ELF-1 (cell line): ENCODE measurements around the gene EPO.
"Not testable (repeated sequence)": the region's sequence is repeated elsewhere in the genome, so short reads cannot be mapped to it uniquely, and the experiment has no call there.

Experiments used
- DNase-seq: peaks from one replicate; pipeline ENCODE4 v3.0.0-alpha.2; 2016; ENCODE audit warnings: low read depth, low spot score

The EPO gene

DNA sequence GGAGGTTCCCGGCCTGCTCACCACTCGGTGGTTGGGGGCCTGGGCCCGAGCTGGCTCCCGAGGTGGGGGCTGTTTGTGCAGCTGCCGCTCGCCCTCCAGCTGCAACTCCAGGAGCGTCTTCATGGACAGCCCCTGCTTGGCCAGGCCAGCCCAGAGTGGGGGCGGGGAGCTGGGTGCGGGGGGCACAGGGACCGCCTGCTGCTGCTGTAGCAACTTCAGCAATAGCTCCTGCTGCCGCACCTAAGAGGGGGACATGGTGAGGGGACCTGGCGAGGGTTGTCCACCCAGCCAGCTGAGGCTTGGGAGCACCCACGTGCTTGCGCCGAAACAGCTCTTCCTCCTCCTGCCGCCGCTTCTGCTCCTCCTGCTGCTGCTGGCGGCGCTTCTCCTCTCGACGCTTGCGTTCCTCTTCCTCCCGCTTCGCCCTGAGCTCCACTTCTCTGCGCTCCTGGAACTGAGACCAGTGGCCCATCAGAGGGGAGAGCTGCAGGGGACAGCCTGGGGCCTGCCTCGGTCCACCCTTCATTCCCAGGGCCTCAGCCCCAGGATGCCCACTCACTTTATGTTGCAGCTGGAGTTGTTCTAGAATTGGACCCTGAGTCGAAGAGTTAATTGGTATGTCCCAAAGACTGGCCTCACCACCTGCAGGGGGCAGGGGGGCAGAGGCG is 37.1 kb upstream of the EPO start:
- DNase-seq = no peak

DNA sequence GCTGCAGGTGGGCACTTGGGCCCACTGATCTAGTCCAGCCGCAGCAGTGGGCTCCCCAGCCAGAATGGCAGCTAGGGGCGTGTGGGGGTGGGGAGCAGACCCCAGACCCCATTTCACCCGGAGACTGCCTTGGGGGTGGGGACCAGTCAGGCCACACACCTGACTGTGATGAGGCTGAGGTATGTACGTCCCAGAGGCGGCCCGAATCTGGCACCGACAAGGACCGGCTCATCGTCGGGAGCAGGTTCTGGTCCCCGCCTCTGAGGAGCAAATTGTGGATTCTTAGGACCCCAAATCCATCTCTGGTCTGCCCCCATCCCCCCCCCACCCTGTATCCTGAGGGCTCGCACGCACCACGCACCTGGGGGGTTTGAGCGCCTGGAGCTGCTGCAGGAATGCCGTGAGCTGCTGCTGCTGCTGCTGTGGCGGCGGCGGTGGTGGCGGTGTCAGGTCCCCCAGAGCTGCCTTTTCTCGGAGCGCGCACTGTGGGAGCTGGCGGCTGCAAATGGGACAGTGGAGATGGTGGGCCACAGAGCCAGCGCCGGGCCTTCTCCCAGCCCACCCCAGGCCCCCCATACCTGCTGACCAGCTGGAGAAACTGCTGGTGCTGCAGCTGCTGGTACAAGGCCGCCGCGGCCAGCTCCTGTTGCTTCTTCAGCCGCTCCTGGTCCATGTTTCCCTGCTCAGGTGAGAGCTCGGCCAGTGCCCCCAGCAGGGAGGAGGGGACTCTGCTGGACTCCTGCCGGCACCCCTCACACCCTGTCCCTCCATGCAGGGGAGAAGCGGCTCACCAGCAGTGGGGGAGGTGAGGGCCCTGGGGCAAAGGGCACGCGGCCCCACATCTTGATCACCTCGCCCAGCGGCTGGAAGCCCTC is 36.4 kb upstream of the EPO start:
- no peak for DNase-seq

DNA sequence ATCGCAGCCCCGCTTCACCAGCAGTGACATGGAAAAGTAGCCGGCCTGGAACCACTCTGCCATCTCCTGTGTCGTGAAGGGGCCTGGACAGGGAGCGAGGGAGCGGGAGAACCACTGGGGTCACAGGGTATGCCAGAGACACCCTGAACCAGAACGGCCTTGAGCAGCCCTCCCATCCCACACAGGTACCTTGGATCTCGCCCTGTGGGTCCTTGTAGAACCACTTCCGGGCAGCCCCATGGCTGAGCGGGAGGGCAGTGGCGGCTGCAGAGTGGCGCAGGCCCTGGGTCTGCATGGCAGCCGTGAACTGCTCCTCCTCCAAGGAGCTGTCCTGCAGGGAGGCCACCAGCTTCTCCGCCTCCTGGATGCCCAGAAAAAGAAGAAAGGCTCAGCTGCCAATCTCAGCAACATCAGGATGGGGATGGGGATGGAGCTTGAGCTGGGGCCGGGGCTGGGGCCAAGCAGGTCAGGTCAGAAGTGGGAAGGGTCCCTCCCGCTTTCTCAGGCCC is 35.7 kb upstream of the EPO start:
- no peak for DNase-seq

DNA sequence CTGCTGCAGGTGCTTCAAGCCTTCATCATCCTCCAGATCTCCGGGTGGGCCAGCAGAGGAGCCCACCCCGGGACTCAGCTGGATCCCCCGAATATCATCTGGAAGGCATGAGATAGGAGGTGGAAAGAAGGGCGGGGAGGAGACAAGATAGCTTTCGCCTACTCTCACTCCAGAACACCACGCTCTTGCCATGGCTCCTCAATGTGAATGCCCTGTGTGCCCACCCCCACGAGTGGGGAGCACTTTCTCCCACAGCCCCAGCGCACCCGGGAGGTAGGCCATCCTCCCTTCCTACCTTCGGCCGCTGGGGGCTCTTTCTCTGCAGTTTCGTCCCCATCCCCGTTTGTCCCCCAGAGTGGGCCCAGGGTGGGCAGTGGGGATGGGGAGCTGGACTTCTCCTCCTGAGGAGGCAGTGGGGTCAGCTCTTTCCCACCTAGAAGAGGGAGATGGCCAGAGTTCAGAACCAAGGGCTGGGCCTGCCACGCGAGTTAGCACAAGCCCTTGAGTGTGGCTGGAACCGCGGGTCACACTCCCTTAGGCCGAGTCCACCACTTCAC is 35.1 kb upstream of the EPO start:
- no peak for DNase-seq

DNA sequence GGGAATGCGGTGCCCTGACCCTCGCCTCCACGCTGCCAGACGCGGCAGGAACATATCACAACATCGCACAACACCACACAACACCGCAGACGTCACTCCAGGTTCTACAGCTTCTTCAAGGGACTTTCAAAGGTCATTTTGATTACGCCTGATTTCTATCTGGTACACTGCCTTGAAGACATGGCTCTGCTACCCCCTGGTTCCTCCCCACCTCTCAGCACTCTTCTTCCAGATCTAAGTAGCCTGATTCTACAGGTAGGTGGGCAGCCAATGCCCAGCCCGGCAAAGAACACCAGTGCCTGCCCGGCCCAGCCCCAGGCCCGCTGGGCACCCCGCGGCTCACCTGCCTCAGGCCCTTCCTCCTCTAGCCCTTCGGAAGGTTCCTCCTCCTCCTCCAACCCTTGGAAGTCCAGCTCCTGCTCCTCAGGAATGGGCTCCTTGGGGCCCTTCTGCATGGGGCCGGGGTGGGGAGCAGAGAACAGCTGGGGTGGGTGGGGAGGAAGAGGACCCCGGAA is 34.6 kb upstream of the EPO start:
- DNase-seq = no peak

DNA sequence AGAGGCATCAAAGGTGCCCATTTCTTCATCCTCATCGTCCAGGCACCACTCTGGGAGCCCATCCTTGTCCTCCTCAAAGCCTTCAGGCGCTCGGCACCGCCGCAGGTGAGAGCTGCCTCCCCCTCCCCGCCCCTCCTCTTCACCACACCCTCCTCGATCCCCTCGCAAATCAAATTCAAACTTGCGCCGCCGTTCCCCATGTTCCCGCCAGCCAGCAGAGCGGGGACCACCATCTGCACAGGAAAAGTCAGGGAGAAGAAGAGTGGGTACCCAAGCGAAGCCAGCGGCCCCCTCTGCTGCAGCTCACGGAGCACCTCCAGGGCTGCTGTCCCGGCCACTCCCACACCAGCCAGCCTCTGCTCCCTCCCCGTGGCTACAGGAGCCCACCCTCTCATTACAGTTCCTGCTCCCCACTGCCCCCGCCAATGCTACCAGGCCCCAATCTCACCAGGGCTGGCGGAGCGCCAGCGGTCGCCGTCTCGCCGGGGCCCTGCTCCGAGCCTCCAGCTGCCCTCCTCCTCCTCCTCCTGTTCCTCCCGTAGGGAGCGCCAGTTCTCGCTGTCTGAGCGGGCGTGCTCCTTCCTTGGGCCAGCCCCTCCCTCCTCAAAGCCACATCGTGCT is 34.0 kb upstream of the EPO start:
- DNase-seq = no peak

DNA sequence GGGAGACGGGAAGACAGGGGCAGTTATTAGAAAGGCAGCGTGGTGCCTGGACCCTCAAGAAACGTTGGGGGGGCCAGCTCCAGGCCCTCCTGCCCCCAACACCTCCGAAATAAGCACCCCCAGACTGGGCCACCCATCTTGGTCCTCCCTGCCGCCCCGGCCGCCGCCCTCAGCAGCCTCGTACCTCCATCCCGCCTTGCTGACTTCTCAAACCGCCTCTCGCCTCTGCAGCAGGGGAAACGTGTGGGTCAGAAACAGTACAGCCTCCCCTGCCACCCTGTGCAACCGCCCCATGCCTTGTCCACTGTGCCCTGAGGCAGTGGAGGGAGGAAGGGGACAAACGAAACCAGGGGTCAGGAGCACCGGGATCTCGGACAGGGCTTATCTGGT is 33.5 kb upstream of the EPO start:
- DNase-seq = no peak

DNA sequence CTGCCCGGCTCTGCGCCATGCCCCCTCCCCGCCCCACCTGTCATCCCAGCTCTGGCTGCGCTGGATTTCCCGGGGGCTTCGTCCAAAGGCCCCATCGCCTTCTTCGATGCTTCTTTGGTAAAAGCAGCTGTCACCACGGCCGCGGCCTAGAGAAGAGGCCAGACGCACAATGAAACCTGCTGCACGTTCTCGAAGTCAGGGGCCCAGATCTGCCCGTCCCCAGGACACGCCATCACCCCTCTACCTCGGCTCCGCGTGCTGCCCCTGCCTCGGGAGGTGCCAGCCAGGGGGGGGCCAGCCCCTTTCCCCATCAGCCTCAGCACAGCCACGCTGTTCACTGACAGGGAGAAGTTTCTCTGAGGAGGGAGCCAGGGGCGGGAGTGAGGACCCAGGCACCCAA is 33.0 kb upstream of the EPO start:
- no peak for DNase-seq

DNA sequence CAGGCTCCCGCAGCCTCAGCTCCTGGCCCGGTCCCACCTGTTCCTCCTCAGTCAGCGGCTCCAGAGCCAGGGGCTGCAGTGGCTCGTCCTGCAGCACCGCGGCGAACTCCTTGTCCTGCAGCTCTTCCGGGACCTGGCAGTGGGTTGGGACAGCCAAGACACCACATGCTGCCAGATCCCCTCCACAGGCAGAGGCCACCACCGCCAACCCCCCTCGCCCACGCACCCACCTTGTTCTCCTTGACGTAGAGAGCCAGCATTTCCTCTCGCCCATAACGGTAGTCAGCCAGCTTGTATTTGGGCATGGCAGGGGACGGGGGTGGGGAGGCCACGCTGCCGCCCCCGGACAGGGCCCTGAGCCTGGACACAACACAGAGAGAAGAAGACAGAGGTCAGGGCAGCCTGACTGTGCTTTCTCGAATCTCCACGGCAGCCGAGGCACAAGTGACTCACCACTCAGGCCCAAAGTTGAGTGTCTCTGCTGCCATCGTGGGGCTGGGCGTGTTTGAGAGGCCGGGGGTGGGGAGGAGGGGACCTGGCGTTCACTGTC is 32.4 kb upstream of the EPO start:
- no peak for DNase-seq

DNA sequence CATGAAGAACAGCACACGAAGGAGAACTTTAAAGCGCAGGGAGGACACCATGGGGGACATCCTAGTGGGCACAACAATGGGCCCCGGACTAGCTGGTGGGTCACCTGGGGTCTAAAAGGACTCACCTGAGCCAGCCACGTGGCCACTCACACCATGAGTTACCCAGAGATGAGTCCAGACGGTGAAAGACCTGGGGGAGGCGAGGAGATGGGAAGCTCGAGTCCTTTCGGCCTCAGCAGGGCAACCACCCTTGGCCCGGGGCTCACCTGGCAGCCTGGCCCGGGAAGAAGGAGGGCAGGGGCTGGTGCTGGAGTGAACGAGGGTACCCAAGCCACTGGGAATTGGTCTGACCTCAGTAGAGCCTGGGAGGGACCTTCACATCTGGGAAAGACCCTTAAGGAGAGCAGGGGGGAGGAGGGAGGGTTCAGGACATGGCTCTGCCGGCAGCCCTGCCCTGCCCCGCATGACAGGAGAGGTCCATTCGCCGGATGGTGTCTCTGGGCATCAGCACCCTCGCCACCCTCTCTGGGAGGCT is 31.9 kb upstream of the EPO start:
- no peak for DNase-seq

DNA sequence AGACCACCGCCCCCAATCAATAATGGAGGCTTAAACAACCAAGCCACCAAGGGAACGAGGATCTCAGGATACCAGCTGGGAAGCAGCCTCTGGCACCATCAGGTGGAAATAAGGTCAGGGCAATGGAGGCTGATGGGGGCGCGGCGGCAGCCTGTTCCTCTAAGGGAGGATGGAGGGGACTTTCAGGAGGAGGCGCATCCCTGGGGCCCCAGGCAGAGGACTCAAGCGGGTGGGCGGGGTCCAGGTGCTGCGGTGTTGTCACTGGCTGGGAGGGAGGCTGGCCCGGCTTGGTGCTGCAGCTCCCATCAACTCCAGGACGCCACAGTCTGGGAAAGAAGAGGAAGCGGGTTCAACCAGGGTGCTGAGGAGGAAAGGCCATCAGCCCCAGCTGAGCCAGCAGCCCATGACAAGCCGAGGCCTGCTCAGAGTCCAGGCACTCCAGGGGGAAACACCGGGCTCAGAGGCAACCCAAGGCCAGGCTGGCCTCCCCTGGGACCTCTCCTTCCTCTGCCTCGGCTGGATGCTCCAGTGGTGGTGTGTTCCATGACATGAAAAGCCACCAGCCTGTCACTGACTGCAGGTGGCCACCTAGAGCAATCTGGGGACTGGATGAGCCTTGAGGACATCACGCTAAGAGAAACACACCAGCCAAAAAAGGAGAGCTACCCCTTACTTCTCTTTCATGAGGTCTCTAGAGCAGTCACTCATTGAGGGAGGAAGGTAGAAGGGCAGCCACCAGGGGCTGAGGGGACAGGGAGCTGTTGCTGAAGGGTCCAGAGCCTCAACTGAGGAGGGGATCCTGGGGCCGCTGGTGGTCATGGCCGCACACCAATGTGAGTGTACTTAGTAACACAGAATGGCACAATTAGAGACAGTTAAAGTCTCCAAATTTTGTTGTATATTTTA is 30.8 kb upstream of the EPO start:
- no peak for DNase-seq

DNA sequence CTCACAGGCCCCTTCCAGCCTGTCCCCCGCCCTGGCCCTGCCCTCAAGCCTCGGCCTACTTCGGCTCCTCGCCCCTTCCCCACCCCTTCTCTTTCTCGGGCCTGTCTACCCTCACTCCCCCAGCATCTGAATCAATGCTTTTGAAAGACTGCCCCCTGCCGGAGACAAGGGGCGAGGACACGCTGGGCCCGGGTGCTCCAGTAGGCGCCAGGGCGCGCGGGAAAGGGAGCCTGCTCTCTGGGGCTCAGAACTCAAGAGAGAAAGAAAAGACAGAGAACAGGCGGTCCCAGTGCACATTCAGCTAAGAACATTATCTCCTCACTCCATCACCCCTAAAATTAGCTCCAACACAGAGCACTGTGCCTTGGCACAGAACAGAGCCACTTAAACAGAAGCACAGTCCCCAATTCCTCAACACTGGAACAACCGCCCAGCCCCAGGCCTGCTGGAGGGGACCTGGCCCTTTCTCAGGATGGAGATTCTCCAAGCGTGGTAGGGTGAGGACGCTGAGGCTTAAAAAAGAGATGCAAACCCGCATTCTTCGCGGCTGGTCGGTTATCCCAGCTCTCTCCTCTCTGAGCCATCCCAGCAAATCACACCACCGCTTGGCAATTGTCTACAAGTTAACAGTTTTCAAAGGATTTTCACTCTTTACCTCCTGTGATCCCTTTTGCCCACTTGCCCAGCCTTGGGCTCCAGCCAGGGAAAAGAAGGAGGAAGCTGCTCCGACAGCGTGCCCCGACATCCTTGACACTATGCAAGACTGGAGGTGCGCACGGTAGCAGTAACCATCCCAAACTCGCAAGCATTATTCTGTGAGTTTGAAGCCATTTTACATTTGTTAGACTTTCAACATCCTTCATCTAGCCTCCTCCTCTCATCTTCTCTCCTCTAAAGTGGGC is 28.3 kb upstream of the EPO start:
- peak; percentile 95 for DNase-seq

DNA sequence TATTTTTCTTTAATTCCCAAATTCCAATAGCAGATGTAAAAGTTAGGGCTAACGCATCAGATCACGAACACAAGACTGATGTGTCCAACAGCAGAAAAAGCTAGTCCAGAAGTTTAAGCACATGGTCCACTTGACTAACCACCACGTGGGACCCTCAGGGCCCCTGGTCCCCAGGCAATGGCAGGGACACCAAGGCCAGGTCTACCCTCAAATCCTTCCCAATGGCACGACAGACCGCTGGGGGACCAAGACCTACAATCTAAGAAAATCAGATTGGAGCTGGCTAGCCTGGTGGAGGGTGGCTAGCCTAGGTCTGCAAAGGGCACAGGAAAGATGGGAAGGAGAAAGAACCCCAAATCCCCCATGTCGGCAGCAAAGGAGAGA is 27.7 kb upstream of the EPO start:
- DNase-seq = no peak

DNA sequence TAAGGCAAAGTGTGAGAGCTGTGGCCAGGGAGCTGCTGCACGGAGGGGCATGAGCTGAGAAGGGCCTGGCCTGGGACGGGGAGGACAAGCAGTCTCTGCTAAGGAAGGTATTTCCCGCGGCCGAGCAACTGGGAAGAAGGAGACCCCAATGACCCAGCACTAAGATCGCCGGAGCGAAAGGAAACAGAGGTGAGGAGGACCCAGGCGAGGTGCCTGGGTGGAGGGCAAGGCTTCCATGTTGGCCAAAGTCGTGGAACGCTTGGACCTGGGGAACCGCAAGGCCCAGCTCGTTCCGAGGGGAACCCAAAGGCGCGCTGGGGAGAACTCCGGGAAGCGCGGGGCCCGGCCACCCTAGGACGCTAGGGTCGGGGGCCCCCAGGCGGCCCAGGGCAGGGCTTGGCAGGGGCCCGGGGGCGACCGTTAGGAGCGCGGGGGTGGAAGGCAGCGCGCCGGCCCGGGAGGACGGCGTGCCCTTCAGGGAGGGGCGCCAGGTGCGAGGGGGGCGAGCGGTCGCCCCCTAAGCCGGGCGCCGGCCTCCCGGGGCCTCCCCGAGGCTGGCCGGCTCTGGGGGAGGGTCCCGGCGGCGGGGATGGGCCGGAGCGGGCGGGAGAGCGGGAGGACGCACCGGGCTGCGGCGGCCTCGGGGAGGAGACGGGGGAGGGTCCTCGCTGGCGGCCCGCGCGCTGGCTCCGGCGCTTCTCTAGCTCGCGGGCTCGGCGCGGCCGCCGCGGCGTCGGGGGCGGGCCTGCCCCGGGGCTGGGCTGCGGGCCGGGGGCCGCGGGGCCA is 26.8 kb upstream of the EPO start:
- no peak for DNase-seq

DNA sequence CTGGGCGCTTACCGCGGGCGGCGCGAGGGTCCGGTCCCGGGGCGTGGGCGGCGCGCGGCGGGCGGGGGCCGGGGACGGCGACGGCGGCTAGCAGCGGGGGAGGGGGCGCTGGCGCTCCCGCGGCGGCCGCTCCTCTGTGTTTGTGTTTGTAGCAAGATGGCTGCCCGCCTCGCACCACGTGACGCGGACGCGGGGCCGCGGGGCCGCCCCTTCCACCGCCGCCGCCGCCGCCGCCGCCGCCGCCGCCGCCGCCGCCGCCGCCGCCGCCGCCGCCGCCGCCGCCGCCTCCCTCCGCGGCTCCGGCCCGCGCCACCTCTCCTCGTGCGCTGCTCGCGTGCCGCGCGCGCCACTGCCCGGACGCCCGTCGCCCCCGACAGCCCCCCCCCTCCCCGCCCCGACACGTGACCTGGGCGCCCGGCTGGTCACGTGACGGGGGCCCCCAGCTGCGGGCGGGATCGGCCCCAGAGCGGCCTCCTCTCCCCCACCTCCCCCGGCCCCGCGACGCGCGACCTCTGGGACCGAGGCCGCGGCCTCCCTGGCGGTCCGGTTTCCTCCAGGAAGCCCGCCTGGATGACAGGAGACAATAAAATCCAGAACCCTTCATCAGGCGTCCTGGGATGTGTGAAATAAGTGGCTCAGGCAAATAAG is 26.0 kb upstream of the EPO start, which contains the start of gene GIGYF1:
Gene GIGYF1, minus strand, starts transcription at position 153 of the 648 bp plus-strand sequence. CDS start 6,012 bp downstream, outside the sequence.
- no peak for DNase-seq

DNA sequence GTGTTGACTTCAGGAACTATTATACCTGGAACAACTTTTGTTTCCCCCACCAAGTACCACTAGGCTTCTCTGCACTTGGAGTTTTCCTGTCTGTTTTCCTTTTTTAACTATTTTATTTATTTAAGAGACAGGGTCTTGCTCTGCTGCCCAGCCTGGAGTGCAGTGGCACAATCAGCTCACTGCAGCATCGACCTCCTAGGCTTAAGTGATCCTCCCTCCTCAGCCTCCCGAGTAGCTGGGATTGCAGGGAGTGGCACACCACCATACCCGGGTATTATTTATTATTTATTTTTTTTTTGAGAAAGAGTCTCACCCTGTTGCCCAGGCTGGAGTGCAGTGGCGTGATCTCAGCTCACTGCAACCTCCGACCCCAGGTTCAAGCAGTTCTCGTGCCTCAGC is 24.1 kb upstream of the EPO start:
- DNase-seq = no peak

DNA sequence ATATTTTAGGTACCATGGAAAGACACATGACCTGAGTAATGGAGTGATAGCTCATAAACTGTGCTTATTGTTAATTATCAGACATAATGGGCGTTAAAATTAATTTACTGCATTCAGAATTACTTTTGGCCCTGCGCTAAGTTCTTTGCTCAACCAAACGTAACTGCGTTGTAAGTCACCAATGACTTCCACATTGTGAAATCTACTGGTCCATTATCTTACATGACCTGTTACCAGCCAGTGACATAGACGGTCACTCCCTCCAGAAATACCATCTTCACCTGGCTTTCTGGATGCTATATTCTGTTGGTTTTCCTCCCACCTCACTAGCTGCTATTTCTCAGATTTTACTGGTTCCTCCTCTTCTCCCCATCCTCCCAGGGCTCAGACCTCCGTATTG is 21.2 kb upstream of the EPO start:
- no peak for DNase-seq

DNA sequence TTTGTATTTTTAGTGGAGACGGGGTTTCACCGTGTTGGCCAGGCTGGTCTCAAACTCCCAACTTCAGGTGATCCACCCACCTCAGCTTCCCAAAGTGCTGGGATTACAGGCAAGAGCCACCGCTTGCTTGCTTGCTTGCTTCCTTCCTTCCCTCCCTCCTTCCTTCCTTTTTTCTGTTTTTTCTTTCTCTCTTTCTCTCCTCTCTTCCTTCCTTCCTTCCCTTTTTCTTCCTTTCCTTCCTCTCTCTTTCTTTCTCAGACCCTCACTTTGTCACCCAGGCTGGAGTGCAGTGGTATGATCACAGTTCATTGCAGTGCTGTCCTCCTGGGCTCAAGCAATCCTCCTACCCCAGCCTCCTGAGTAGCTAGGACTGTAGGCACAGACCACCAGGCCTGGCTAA is 19.2 kb upstream of the EPO start:
- DNase-seq = not testable (repeated sequence)
